ENCODE measurements around the gene TGFB1I1.
A peak's percentile ranks its signal among the peaks of the same experiment; 100 is the strongest.

Gene TGFB1I1

GRCh38 chr16:31453255-31454204 is 18.4 kb upstream of the TGFB1I1 start:
- Histone ChIP-seq H3K4me1 (ENCODE audit: insufficient read depth, low read length, severe bottlenecking) (peaks cover 14% of the 10 kb centered on the region), H3K4me2 (ENCODE audit: low read length) (no peak overlapping the region), H2AFZ (ENCODE audit: low read length) (no peak overlapping the region), H3K4me3 (ENCODE audit: low read depth, low read length, poor library complexity, severe bottlenecking) (no peak overlapping the region), H3K9ac (ENCODE audit: low read length) (no peak overlapping the region), H3K9me3 (ENCODE audit: low read length) (no peaks in the 10 kb centered on the region), H3K27ac (ENCODE audit: low read depth, low read length, poor library complexity, severe bottlenecking) (no peak overlapping the region), H3F3A (ENCODE audit: insufficient read depth, low read length) (no peaks in the 10 kb centered on the region), H3K9me2 (ENCODE audit: low read depth, low read length) (no peaks in the 10 kb centered on the region), H3K79me2 (ENCODE audit: insufficient read depth, low read length) (no peaks in the 10 kb centered on the region), H4K20me1 (ENCODE audit: insufficient read depth, low read length) (no peaks in the 10 kb centered on the region), H3K36me3 (ENCODE audit: insufficient read depth, low read length) (peaks cover 8% of the 10 kb centered on the region; the same call in 1 of the 2 replicates), H3K27me3 (ENCODE audit: insufficient read depth, low read length) (no peaks in the 10 kb centered on the region)
- TF ChIP-seq, protein P1, sequence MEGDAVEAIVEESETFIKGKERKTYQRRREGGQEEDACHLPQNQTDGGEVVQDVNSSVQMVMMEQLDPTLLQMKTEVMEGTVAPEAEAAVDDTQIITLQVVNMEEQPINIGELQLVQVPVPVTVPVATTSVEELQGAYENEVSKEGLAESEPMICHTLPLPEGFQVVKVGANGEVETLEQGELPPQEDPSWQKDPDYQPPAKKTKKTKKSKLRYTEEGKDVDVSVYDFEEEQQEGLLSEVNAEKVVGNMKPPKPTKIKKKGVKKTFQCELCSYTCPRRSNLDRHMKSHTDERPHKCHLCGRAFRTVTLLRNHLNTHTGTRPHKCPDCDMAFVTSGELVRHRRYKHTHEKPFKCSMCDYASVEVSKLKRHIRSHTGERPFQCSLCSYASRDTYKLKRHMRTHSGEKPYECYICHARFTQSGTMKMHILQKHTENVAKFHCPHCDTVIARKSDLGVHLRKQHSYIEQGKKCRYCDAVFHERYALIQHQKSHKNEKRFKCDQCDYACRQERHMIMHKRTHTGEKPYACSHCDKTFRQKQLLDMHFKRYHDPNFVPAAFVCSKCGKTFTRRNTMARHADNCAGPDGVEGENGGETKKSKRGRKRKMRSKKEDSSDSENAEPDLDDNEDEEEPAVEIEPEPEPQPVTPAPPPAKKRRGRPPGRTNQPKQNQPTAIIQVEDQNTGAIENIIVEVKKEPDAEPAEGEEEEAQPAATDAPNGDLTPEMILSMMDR (IDR thresholded peaks at IDR 0.05; ENCODE audit: low read length) = no peak
- no peak for TF ChIP-seq EZH2 (IDR thresholded peaks at IDR 0.05; ENCODE audit: borderline replicate concordance, low read length)

GRCh38 chr16:31455601-31456314 is 16.2 kb upstream of the TGFB1I1 start:
- no peaks in the 10 kb centered on the region for H4K20me1 ChIP-seq (ENCODE audit: insufficient read depth, low read length)
- no peak for TF ChIP-seq EZH2 (IDR thresholded peaks at IDR 0.05; ENCODE audit: borderline replicate concordance, low read length)
- TF ChIP-seq, protein P1 (IDR thresholded peaks at IDR 0.05; ENCODE audit: low read length) = peak; percentile 66
- H3K9me2 ChIP-seq (ENCODE audit: low read depth, low read length) = no peaks in the 10 kb centered on the region
- no peak overlapping the region for H3K27ac ChIP-seq (ENCODE audit: low read depth, low read length, poor library complexity, severe bottlenecking)
- H3K79me2 ChIP-seq (ENCODE audit: insufficient read depth, low read length) = no peaks in the 10 kb centered on the region
- no peaks in the 10 kb centered on the region for H3K9me3 ChIP-seq (ENCODE audit: low read length)
- H3K4me1 ChIP-seq (ENCODE audit: insufficient read depth, low read length, severe bottlenecking) = peaks cover 23% of the 10 kb centered on the region
- no peak overlapping the region for H3K4me3 ChIP-seq (ENCODE audit: low read depth, low read length, poor library complexity, severe bottlenecking)
- H3K27me3 ChIP-seq (ENCODE audit: insufficient read depth, low read length) = no peaks in the 10 kb centered on the region
- H3K36me3 ChIP-seq (ENCODE audit: insufficient read depth, low read length) = peaks cover 8% of the 10 kb centered on the region; the same call in 1 of the 2 replicates
- peak overlapping the region; percentile 11; the same call in 1 of the 2 replicates for H3K4me2 ChIP-seq (ENCODE audit: low read length)
- H2AFZ ChIP-seq (ENCODE audit: low read length) = no peak overlapping the region
- no peaks in the 10 kb centered on the region for H3F3A ChIP-seq (ENCODE audit: insufficient read depth, low read length)
- H3K9ac ChIP-seq (ENCODE audit: low read length) = no peak overlapping the region

GRCh38 chr16:31456988-31457360 is 15.0 kb upstream of the TGFB1I1 start:
- Histone ChIP-seq H3K27me3 (ENCODE audit: insufficient read depth, low read length) (no peaks in the 10 kb centered on the region), H3K4me3 (ENCODE audit: low read depth, low read length, poor library complexity, severe bottlenecking) (no peak overlapping the region), H3K79me2 (ENCODE audit: insufficient read depth, low read length) (no peaks in the 10 kb centered on the region), H3K4me1 (ENCODE audit: insufficient read depth, low read length, severe bottlenecking) (peaks cover 23% of the 10 kb centered on the region), H3K9ac (ENCODE audit: low read length) (no peak overlapping the region), H3F3A (ENCODE audit: insufficient read depth, low read length) (no peaks in the 10 kb centered on the region), H3K36me3 (ENCODE audit: insufficient read depth, low read length) (peaks cover 8% of the 10 kb centered on the region; the same call in 1 of the 2 replicates), H3K9me3 (ENCODE audit: low read length) (no peaks in the 10 kb centered on the region), H3K27ac (ENCODE audit: low read depth, low read length, poor library complexity, severe bottlenecking) (no peak overlapping the region), H3K9me2 (ENCODE audit: low read depth, low read length) (no peaks in the 10 kb centered on the region), H4K20me1 (ENCODE audit: insufficient read depth, low read length) (no peaks in the 10 kb centered on the region), H2AFZ (ENCODE audit: low read length) (no peak overlapping the region), H3K4me2 (ENCODE audit: low read length) (no peak overlapping the region)
- TF ChIP-seq, protein P1 (IDR thresholded peaks at IDR 0.05; ENCODE audit: low read length) = no peak
- no peak for TF ChIP-seq EZH2 (IDR thresholded peaks at IDR 0.05; ENCODE audit: borderline replicate concordance, low read length)

Measured in OCI-LY1 (cell line).